Neural cell (in vitro differentiated cells): Measurements from ENCODE around the gene CLEC16A. TPM values are rescaled to one million over a fixed set of nuclear protein-coding genes. Genes with fewer than 3 reads are reported as not detected.

Source experiments
- H2AFZ ChIP-seq: fragments of 200-600, 300-800 bp; sonication (generic), shearing (Covaris generic); 2 replicates; pipeline ENCODE4 v1.6.0; 2014; ENCODE audit warnings: low read depth, mild to moderate bottlenecking, antibody characterized with exemption, low read length, moderate library complexity
- H3F3A ChIP-seq: fragments of 200-600 bp; shearing (Covaris generic); 2 replicates; pipeline ENCODE4 v1.6.1; 2016; ENCODE audit warnings: mild to moderate bottlenecking, moderate library complexity, mixed read lengths, antibody characterized with exemption, low read length; ENCODE audit not compliant: insufficient read depth, poor library complexity, severe bottlenecking
- H3K27ac ChIP-seq: fragments of 200-600, 300-800 bp; sonication (generic), shearing (Covaris generic); 2 replicates; pipeline ENCODE4 v1.5.1; 2014; ENCODE audit warnings: mild to moderate bottlenecking, low read length, moderate library complexity
- H3K27me3 ChIP-seq: fragments of 300-800, 200-600 bp; sonication (generic), shearing (Covaris generic); 2 replicates; pipeline ENCODE4 v1.6.0; 2014; ENCODE audit warnings: mild to moderate bottlenecking, low read depth, low read length, moderate library complexity; ENCODE audit not compliant: insufficient read depth
- H3K36me3 ChIP-seq: fragments of 300-800, 200-600 bp; sonication (generic), shearing (Covaris generic); 2 replicates; pipeline ENCODE4 v1.5.1; 2014; ENCODE audit warnings: mild to moderate bottlenecking, antibody characterized with exemption, low read length, moderate library complexity; ENCODE audit not compliant: insufficient read depth
- H3K4me2 ChIP-seq: fragments of 300-800, 200-600 bp; sonication (generic), shearing (Covaris generic); 2 replicates; pipeline ENCODE4 v1.6.0; 2014; ENCODE audit warnings: mild to moderate bottlenecking, low read length
- H3K4me3 ChIP-seq: fragments of 300-800, 200-600 bp; sonication (generic), shearing (Covaris generic); 2 replicates; pipeline ENCODE4 v1.5.1; 2014; ENCODE audit warnings: mild to moderate bottlenecking, low read length, moderate library complexity
- H3K79me2 ChIP-seq: fragments of 200-600 bp; shearing (Covaris generic); replicated peaks from 2 replicates; pipeline ENCODE4 v1.6.0; 2014; ENCODE audit warnings: mild to moderate bottlenecking, low read length, moderate library complexity; ENCODE audit not compliant: insufficient read depth
- H3K9ac ChIP-seq: fragments of 300-800, 200-600 bp; sonication (generic), shearing (Covaris generic); 2 replicates; pipeline ENCODE4 v1.6.1; 2016; ENCODE audit warnings: mild to moderate bottlenecking, low read length, mixed read lengths
- H3K9me2 ChIP-seq: fragments of 200-600 bp; shearing (Covaris generic); 2 replicates; pipeline ENCODE4 v1.6.1; 2016; ENCODE audit warnings: mild to moderate bottlenecking, low read length, mixed read lengths; ENCODE audit not compliant: insufficient read depth
- H3K9me3 ChIP-seq: fragments of 200-600, 300-800 bp; sonication (generic), shearing (Covaris generic); 2 replicates; pipeline ENCODE4 v1.6.1; 2016; ENCODE audit warnings: mild to moderate bottlenecking, mixed run types, low read length, moderate library complexity, mixed read lengths
- H4K20me1 ChIP-seq: fragments of 200-600 bp; shearing (Covaris generic); 2 replicates; pipeline ENCODE4 v1.6.1; 2016; ENCODE audit warnings: mild to moderate bottlenecking, mixed run types; ENCODE audit not compliant: insufficient read depth
- CTCF ChIP-seq: fragments of 450-650 bp; IDR thresholded peaks from 2 replicates; pipeline ENCODE4 v1.5.1; 2014; ENCODE audit warnings: antibody characterized with exemption, mild to moderate bottlenecking, moderate library complexity; ENCODE audit not compliant: poor library complexity, severe bottlenecking
- EP300 ChIP-seq: fragments of 450-650 bp; conservative IDR thresholded peaks from 2 replicates; pipeline ENCODE4 v1.6.1; 2014; ENCODE audit warnings: antibody characterized with exemption, mild to moderate bottlenecking, moderate library complexity; ENCODE audit not compliant: poor library complexity, severe bottlenecking
- EZH2 ChIP-seq: fragments of 200-600, 300-800 bp; shearing (Covaris generic), sonication (generic); IDR thresholded peaks from 2 replicates; pipeline ENCODE4 v1.6.1; 2014; ENCODE audit warnings: antibody characterized with exemption, low read length, borderline replicate concordance, mild to moderate bottlenecking; ENCODE audit not compliant: insufficient read depth, poor library complexity, severe bottlenecking
- MXI1 ChIP-seq: fragments of 450-650 bp; conservative IDR thresholded peaks from 2 replicates; pipeline ENCODE4 v1.6.1; 2014; ENCODE audit warnings: antibody characterized with exemption, mild to moderate bottlenecking; ENCODE audit not compliant: poor library complexity, severe bottlenecking
- POLR2AphosphoS5 ChIP-seq: IDR thresholded peaks from 2 replicates; pipeline ENCODE4 v1.6.1; 2012
- RAD21 ChIP-seq: fragments of 450-650 bp; conservative IDR thresholded peaks from 2 replicates; pipeline ENCODE4 v1.6.1; 2014; ENCODE audit warnings: antibody characterized with exemption, mild to moderate bottlenecking, moderate library complexity
- REST ChIP-seq: IDR thresholded peaks from 2 replicates; pipeline ENCODE4 v1.6.1; 2012; ENCODE audit warnings: borderline replicate concordance
- SMC3 ChIP-seq: fragments of 450-650 bp; conservative IDR thresholded peaks from 2 replicates; pipeline ENCODE4 v1.6.1; 2014; ENCODE audit warnings: antibody characterized with exemption, mild to moderate bottlenecking, moderate library complexity; ENCODE audit not compliant: poor library complexity
- TAF1 ChIP-seq: IDR thresholded peaks from 2 replicates; pipeline ENCODE4 v1.6.1; 2012; ENCODE audit warnings: low read depth
- polyA plus RNA-seq: library from polyadenylated mRNA; depleted of rRNA; stranded (reverse); fragments of >200 nt; gene quantifications from 2 replicates; pipeline ENCODE4 v1.2.3, GENCODE V29; 2014

Gene CLEC16A
- polyA plus RNA-seq, 1 donor from 2014 or later, result 11.1 TPM

- Histone ChIP-seq H3K36me3 (no peaks in the 10 kb centered on the region), H3K27me3 (no peaks in the 10 kb centered on the region), H3K79me2 (no peaks in the 10 kb centered on the region), H3K9me2 (no peaks in the 10 kb centered on the region), H4K20me1 (no peaks in the 10 kb centered on the region), H3K27ac (no peak overlapping the region), H3K9ac (no peak overlapping the region), H3F3A (no peaks in the 10 kb centered on the region), H3K4me3 (no peak overlapping the region), H3K4me2 (no peak overlapping the region), H2AFZ (no peak overlapping the region), H3K9me3 (peaks cover 5% of the 10 kb centered on the region)
- no peak for TF ChIP-seq REST
- no peak for TF ChIP-seq MXI1
- TF ChIP-seq TAF1, result no peak
- no peak for TF ChIP-seq SMC3
- TF ChIP-seq RAD21, result no peak
- TF ChIP-seq EZH2, result no peak
- no peak for TF ChIP-seq EP300
- no peak for TF ChIP-seq CTCF
- TF ChIP-seq POLR2AphosphoS5, result no peak
These were observed 263.3 kb downstream of the CLEC16A start for GRCh38 chr16:11207646-11208045.

GRCh38 chr16:11208916-11209665 is 264.7 kb downstream of the CLEC16A start:
- Histone ChIP-seq H3K9me3 (peaks cover 5% of the 10 kb centered on the region), H3K4me2 (no peak overlapping the region), H3F3A (no peaks in the 10 kb centered on the region), H4K20me1 (no peaks in the 10 kb centered on the region), H3K4me3 (no peak overlapping the region), H2AFZ (no peak overlapping the region), H3K79me2 (no peaks in the 10 kb centered on the region), H3K27ac (no peak overlapping the region), H3K36me3 (no peaks in the 10 kb centered on the region), H3K9me2 (no peaks in the 10 kb centered on the region), H3K27me3 (no peaks in the 10 kb centered on the region), H3K9ac (no peak overlapping the region)
- TF ChIP-seq SMC3, result no peak
- no peak for TF ChIP-seq EZH2
- no peak for TF ChIP-seq CTCF
- no peak for TF ChIP-seq RAD21
- no peak for TF ChIP-seq TAF1
- TF ChIP-seq MXI1, result no peak
- no peak for TF ChIP-seq EP300
